ENCODE measurements around the gene MORC1. TPM values are rescaled to one million over a fixed set of nuclear protein-coding genes. Genes with fewer than 3 reads are reported as not detected.

MORC1 gene
- total and polyA plus RNA-seq, 12 donors, result 0.06 to 0.15 (median 0.11) TPM; not detected in 9

GRCh38 chr3:109073116-109073515 is 44.8 kb downstream of the MORC1 start:
- no peak overlapping the region for H3K27ac ChIP-seq
- no peaks in the 10 kb centered on the region for H3K36me3 ChIP-seq (replicated peaks in 1 of 2)
- H3K9me3 ChIP-seq (replicated peaks in 1 of 3), result no peaks in the 10 kb centered on the region
- no peak for TF ChIP-seq POLR2A (IDR thresholded peaks at IDR 0.05)
- TF ChIP-seq, protein P1, sequence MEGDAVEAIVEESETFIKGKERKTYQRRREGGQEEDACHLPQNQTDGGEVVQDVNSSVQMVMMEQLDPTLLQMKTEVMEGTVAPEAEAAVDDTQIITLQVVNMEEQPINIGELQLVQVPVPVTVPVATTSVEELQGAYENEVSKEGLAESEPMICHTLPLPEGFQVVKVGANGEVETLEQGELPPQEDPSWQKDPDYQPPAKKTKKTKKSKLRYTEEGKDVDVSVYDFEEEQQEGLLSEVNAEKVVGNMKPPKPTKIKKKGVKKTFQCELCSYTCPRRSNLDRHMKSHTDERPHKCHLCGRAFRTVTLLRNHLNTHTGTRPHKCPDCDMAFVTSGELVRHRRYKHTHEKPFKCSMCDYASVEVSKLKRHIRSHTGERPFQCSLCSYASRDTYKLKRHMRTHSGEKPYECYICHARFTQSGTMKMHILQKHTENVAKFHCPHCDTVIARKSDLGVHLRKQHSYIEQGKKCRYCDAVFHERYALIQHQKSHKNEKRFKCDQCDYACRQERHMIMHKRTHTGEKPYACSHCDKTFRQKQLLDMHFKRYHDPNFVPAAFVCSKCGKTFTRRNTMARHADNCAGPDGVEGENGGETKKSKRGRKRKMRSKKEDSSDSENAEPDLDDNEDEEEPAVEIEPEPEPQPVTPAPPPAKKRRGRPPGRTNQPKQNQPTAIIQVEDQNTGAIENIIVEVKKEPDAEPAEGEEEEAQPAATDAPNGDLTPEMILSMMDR (IDR thresholded peaks at IDR 0.05), result no peak
- no peak for DNase-seq
- H3K4me1 ChIP-seq (replicated peaks in 1 of 2), result no peaks in the 10 kb centered on the region
- H3K4me3 ChIP-seq, result no peak overlapping the region
- 19 to 71% (median 23%) methylated on average over 1 of the region's 1 CpG for WGBS, 4 donors
- intact Hi-C loops (cut with DNase I), result no loop called here
- no peaks in the 10 kb centered on the region for H3K27me3 ChIP-seq

DNA sequence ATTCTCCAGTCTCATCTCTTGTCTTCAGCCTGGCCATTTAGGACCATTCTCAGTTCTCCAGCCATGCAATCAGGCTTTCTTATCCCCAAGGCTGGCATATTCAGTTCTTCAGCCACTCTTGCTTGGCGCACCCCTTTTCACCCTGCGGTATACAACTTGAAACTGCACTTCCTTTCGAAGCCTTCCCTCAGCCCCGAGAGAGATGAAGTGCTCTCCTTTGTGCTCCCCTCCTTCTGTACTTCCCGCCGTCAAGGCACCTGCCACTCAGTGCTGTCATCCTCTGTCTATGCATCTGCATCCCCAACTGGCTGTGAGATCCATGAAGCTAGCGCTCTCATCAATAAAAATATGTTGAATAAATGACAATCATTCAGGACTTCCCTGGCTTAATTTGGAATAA is 45.7 kb downstream of the MORC1 start:
- no peak overlapping the region for H3K4me3 ChIP-seq
- 63 to 78% (median 72%) methylated on average over 7 of the region's 7 CpGs for WGBS, 4 donors
- H3K9me3 ChIP-seq (replicated peaks in 1 of 3), result no peaks in the 10 kb centered on the region
- DNase-seq, result no peak
- no peaks in the 10 kb centered on the region for H3K27me3 ChIP-seq
- intact Hi-C loops (cut with DNase I), result no loop called here
- H3K4me1 ChIP-seq (replicated peaks in 1 of 2), result no peaks in the 10 kb centered on the region
- H3K27ac ChIP-seq, result no peak overlapping the region
- no peak for TF ChIP-seq POLR2A (IDR thresholded peaks at IDR 0.05)
- TF ChIP-seq, protein P1 (IDR thresholded peaks at IDR 0.05), result no peak
- H3K36me3 ChIP-seq (replicated peaks in 1 of 2), result no peaks in the 10 kb centered on the region

GRCh38 chr3:109071350-109072142 is 46.4 kb downstream of the MORC1 start:
- intact Hi-C loops (cut with DNase I), result no loop called here
- no peaks in the 10 kb centered on the region for H3K4me1 ChIP-seq (replicated peaks in 1 of 2)
- 52 to 63% (median 55%) methylated on average over 4 of the region's 4 CpGs for WGBS, 4 donors
- H3K9me3 ChIP-seq (replicated peaks in 1 of 3), result no peaks in the 10 kb centered on the region
- TF ChIP-seq, protein P1 (IDR thresholded peaks at IDR 0.05), result no peak
- TF ChIP-seq POLR2A (IDR thresholded peaks at IDR 0.05), result no peak
- no peak overlapping the region for H3K4me3 ChIP-seq
- no peaks in the 10 kb centered on the region for H3K36me3 ChIP-seq (replicated peaks in 1 of 2)
- DNase-seq, result no peak
- H3K27me3 ChIP-seq, result no peaks in the 10 kb centered on the region
- no peak overlapping the region for H3K27ac ChIP-seq

GRCh38 chr3:109070211-109070610 is 47.7 kb downstream of the MORC1 start:
- Histone ChIP-seq H3K36me3 (replicated peaks in 1 of 2) (no peaks in the 10 kb centered on the region), H3K27me3 (no peaks in the 10 kb centered on the region), H3K9me3 (replicated peaks in 1 of 3) (no peaks in the 10 kb centered on the region), H3K4me3 (no peak overlapping the region), H3K27ac (no peak overlapping the region), H3K4me1 (replicated peaks in 1 of 2) (no peaks in the 10 kb centered on the region)
- 67 to 71% (median 69%) methylated on average over 7 of the region's 7 CpGs for WGBS, 4 donors
- DNase-seq, result no peak
- intact Hi-C loops (cut with DNase I), result no loop called here
- TF ChIP-seq, protein P1 (IDR thresholded peaks at IDR 0.05), result no peak
- no peak for TF ChIP-seq POLR2A (IDR thresholded peaks at IDR 0.05)

Measured in adrenal gland (tissue), 12 donors.